Activated B cell treated with CpG ODN at 0.5 μM for 24 hours (primary cell): ENCODE results near the gene ARSB. TPM values are rescaled to one million over a fixed set of nuclear protein-coding genes. Genes with fewer than 3 reads are reported as not detected.
"Not testable (repeated sequence)": the region's sequence is repeated elsewhere in the genome, so short reads cannot be mapped to it uniquely, and the experiment has no call there.

Experiments
- ATAC-seq: fragments of 200-7000 bp; cut with Tn5 transposase; one replicate; pipeline ENCODE4 v1.10.0; 2021; ENCODE audit warnings: low read depth, mild to moderate bottlenecking, moderate library complexity
- CTCF ChIA-PET: fragments of 350-600 bp; sonication (Branson Sonifier 250); formaldehyde crosslinking; loops from one replicate; lab custom pipeline; 2021; ENCODE audit warnings: antibody characterized with exemption; lab: Charles Lee
- POLR2A ChIA-PET: fragments of 350-600 bp; sonication (Branson Sonifier 250); formaldehyde crosslinking; loops from one replicate; lab custom pipeline; 2021; ENCODE audit warnings: antibody characterized with exemption; lab: Charles Lee
- DNase-seq: peaks from one replicate; pipeline ENCODE4 v3.0.0; 2022
- H3K27ac Mint-ChIP-seq: one replicate; pipeline ENCODE4 v1.8.0; 2020; ENCODE audit warnings: mixed read lengths
- H3K27me3 Mint-ChIP-seq: one replicate; pipeline ENCODE4 v1.8.0; 2021; ENCODE audit warnings: mixed read lengths
- H3K36me3 Mint-ChIP-seq: one replicate; pipeline ENCODE4 v1.8.0; 2021; ENCODE audit warnings: low read depth, mixed read lengths
- H3K4me1 Mint-ChIP-seq: one replicate; pipeline ENCODE4 v1.8.0; 2021; ENCODE audit warnings: mixed read lengths
- H3K4me3 Mint-ChIP-seq: one replicate; pipeline ENCODE4 v1.8.0; 2020; ENCODE audit warnings: mild to moderate bottlenecking, mixed read lengths
- H3K9me3 Mint-ChIP-seq: one replicate; pipeline ENCODE4 v1.8.0; 2020; ENCODE audit warnings: mixed read lengths
- intact Hi-C: fragments of 100-400 bp; cut with micrococcal nuclease; formaldehyde crosslinking; loops from one replicate; pipeline ENCODE4 v1.15.1; 2024
- total RNA-seq: library from RNA; stranded (reverse); gene quantifications from 2 replicates; pipeline ENCODE4 v1.2.3, GENCODE V29; 2022
- TF ChIP-seq, protein P1 (sequence below): fragments of 200-600 bp; IDR thresholded peaks from one replicate; pipeline ENCODE4 v1.8.0; 2022; ENCODE audit warnings: antibody characterized with exemption, mild to moderate bottlenecking

The ARSB gene
- total RNA-seq, 1 donor from 2014 or later: 15.6 TPM

DNA sequence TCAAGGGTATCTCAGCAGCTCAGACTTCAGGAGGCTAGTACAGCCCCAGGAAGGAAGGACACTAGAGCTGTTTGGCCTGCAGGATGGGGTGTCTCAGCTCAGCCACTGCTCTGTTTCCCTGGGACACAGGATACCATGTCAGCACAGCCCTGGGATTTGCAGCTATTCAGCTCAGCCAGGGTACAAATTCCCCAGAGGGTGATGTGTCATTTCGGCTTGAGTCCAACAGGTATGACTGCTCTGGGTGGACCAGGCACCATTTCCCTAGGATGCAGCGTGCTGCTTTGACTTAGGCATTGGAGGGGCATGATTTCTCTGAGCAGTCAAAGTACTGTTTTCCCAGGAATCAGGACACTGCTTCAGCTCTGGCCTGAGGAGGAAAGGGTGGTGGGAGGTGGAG is 130.1 kb downstream of the ARSB start:
- ATAC-seq: no peak
- no peak for DNase-seq
- ChIA-PET CTCF (no interaction called here), POLR2A (no interaction called here)
- Mint-ChIP-seq H3K4me1 (no peaks in the 10 kb centered on the region), H3K27ac (no peak overlapping the region), H3K4me3 (no peak overlapping the region), H3K9me3 (peaks cover 7% of the 10 kb centered on the region), H3K36me3 (peaks cover 16% of the 10 kb centered on the region), H3K27me3 (no peaks in the 10 kb centered on the region)
- TF ChIP-seq, protein P1, sequence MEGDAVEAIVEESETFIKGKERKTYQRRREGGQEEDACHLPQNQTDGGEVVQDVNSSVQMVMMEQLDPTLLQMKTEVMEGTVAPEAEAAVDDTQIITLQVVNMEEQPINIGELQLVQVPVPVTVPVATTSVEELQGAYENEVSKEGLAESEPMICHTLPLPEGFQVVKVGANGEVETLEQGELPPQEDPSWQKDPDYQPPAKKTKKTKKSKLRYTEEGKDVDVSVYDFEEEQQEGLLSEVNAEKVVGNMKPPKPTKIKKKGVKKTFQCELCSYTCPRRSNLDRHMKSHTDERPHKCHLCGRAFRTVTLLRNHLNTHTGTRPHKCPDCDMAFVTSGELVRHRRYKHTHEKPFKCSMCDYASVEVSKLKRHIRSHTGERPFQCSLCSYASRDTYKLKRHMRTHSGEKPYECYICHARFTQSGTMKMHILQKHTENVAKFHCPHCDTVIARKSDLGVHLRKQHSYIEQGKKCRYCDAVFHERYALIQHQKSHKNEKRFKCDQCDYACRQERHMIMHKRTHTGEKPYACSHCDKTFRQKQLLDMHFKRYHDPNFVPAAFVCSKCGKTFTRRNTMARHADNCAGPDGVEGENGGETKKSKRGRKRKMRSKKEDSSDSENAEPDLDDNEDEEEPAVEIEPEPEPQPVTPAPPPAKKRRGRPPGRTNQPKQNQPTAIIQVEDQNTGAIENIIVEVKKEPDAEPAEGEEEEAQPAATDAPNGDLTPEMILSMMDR: no peak
- intact Hi-C loops: no loop called here

DNA sequence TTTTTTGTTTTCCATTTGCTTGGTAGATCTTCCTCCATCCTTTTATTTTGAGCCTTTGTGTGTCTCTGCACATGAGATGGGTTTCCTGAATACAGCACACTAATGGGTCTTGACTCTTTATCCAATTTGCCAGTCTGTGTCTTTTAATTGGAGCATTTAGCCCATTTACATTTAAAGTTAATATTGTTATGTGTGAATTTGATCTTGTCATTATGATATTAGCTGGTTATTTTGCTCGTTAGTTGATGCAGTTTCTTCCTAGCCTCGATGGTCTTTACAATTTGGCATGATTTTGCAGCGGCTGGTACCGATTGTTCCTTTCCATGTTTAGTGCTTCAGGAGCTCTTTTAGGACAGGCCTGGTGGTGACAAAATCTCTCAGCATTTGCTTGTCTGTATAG is 133.2 kb downstream of the ARSB start:
- intact Hi-C loops, H3K27me3 Mint-ChIP-seq: not testable (repeated sequence)

DNA sequence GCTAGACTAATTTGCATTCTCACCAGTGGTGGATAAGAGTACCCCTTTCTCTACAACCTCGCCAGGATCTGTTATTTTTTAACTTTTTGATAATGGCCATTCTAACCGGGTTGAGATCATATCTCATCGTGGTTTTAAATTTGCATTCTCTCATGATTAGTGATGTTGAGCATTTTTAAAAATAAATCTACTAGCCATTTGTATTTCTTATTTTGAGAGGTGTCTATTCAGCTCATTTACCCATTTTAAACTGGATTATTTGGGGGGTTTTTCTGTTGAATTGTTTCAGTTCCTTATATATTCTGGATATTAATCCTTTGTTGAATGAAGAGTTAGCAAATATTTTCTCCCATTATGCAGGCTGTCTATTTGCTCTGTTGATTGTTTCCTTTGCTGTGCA is 139.6 kb downstream of the ARSB start:
- H3K27me3 Mint-ChIP-seq: no peaks in the 10 kb centered on the region
- H3K9me3 Mint-ChIP-seq: peaks cover 5% of the 10 kb centered on the region
- ChIA-PET CTCF (no interaction called here), POLR2A (interaction anchor here (0.7 kb wide), 1 partner anchor 197 kb away, joined by 3 read pairs; the partner anchor contains the start of gene LHFPL2)
- no peak overlapping the region for H3K4me3 Mint-ChIP-seq
- H3K36me3 Mint-ChIP-seq: no peaks in the 10 kb centered on the region
- no peak overlapping the region for H3K27ac Mint-ChIP-seq
- intact Hi-C loops: no loop called here
- DNase-seq (no peak), ATAC-seq (peak; percentile 45)
- TF ChIP-seq, protein P1: no peak
- peaks cover 37% of the 10 kb centered on the region for H3K4me1 Mint-ChIP-seq

More for the DNA sequence above, 133.2 kb downstream of the ARSB start:
- CTCF ChIA-PET, DNase-seq, ATAC-seq, POLR2A ChIA-PET, H3K9me3 Mint-ChIP-seq, H3K27ac Mint-ChIP-seq, H3K4me3 Mint-ChIP-seq: not testable (repeated sequence)
- Mint-ChIP-seq H3K4me1 (peaks cover 10% of the 10 kb centered on the region), H3K36me3 (peaks cover 11% of the 10 kb centered on the region)

- TF ChIP-seq, protein P1: no peak
- Mint-ChIP-seq H3K9me3 (peaks cover 5% of the 10 kb centered on the region), H3K27me3 (no peaks in the 10 kb centered on the region), H3K4me3 (no peak overlapping the region), H3K27ac (no peak overlapping the region), H3K36me3 (peaks cover 5% of the 10 kb centered on the region), H3K4me1 (peaks cover 32% of the 10 kb centered on the region)
- ChIA-PET CTCF (no interaction called here), POLR2A (no interaction called here)
- no peak for DNase-seq
- intact Hi-C loops: no loop called here
- no peak for ATAC-seq
These were observed 141.7 kb downstream of the ARSB start for GRCh38 chr5:78843436-78843835.

DNA sequence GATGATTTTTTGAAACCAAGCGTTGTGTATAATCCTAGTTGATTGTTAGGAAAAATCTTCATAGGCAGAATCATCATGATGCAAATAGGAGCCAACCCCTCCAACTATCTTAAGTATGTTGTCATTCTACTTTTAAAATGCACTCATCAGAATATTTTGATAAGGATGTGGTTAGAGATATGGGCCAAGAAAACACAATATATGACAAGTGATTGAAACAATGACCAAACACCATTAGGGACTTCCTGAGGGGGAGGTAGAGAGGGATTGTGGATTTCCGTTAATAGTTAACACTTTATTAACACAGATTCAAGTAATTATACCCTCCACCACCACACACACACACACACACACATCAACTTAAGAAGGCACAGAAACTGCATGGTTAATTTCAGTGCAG is 143.3 kb downstream of the ARSB start:
- CTCF ChIA-PET: no interaction called here
- TF ChIP-seq, protein P1: no peak
- Mint-ChIP-seq H3K4me3 (no peak overlapping the region), H3K27me3 (no peaks in the 10 kb centered on the region), H3K4me1 (peaks cover 26% of the 10 kb centered on the region), H3K9me3 (peaks cover 5% of the 10 kb centered on the region), H3K36me3 (peaks cover 13% of the 10 kb centered on the region), H3K27ac (no peak overlapping the region)
- POLR2A ChIA-PET: no interaction called here
- DNase-seq (no peak), ATAC-seq (no peak)
- intact Hi-C loops: no loop called here

- intact Hi-C loops: no loop called here
- Mint-ChIP-seq H3K4me3 (no peak overlapping the region), H3K36me3 (peaks cover 25% of the 10 kb centered on the region), H3K9me3 (no peaks in the 10 kb centered on the region), H3K27ac (no peak overlapping the region), H3K27me3 (no peaks in the 10 kb centered on the region), H3K4me1 (peaks cover 3% of the 10 kb centered on the region)
- no peak for ATAC-seq
- CTCF ChIA-PET: no interaction called here
- DNase-seq: no peak
- POLR2A ChIA-PET: no interaction called here
- TF ChIP-seq, protein P1: no peak
These were observed 146.4 kb downstream of the ARSB start for GRCh38 chr5:78838753-78839152.
